Hematopoietic multipotent progenitor cell treated with erythropoietin and hydrocortisone succinate and interleukin-3 and kit ligand, for 6 days (in vitro differentiated cells): ENCODE results near the gene MAMDC4.
"Not testable (repeated sequence)": the region's sequence is repeated elsewhere in the genome, so short reads cannot be mapped to it uniquely, and the experiment has no call there.

Experiments
- DNase-seq: peaks from one replicate; pipeline ENCODE4 v3.0.0-alpha.2; 2015

Gene MAMDC4

DNA sequence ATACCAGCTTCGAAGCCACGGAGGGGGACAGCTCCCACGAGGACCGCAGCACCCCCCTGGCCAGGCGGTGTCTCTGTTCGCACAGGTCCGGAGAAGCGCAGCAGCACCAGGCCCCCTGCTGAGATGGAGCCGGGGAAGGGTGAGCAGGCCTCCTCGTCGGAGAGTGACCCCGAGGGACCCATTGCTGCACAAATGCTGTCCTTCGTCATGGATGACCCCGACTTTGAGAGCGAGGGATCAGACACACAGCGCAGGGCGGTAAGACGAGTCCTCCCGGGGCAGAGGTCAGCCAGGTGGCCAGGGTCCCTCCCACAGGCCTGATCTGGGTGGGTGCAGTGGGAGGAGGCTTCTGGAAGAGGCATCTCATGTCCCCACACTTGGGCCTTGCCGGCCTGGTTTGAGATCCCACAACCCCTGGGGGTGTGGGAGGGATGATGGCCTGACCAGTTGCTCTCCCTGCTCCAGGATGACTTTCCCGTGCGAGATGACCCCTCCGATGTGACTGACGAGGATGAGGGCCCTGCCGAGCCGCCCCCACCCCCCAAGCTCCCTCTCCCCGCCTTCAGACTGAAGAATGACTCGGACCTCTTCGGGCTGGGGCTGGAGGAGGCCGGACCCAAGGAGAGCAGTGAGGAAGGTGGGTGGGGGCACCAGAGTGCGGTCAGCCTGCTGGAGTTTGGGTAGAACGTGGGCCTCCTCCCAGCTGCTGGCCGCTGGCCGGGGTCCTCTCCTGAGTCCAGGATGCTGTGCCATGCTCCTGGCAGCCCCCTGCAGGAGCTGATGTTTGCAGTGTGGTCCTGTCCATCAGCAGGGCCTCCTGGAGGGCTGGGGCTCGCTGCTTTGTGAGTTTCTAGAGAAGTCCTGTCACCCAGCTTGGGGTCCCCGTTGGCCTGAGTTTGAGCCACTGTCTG, 12.7 kb upstream of the MAMDC4 start:
- no peak for DNase-seq

DNA sequence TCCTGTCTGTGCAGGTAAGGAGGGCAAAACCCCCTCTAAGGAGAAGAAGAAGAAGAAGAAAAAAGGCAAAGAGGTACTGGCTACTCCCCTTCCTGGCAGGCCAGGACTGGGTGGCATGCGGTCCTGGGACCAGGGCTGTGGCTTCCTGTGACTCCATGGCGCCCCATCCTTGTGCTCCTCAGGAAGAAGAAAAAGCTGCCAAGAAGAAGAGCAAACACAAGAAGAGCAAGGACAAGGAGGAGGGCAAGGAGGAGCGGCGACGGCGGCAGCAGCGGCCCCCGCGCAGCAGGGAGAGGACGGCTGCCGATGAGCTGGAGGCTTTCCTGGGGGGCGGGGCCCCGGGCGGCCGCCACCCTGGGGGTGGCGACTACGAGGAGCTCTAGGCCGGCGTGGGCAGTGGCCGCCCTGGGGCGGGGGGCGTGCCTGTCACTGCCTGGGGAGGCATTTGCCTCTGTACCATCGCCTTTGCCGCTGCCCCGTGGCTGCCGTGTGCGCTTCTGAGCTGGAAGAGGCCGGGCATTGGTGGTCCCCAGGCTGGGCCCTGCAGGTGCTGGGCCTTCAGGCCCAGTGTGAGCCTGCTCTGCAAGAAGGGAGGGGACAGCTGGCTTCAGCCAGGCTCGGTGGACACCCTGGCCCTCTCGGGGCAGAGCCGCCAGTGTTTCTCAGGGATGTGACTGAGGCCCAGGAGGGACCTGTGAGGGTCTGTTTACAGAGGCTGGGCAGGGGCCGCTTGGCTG, 11.8 kb upstream of the MAMDC4 start:
- DNase-seq, result peak; percentile 26

DNA sequence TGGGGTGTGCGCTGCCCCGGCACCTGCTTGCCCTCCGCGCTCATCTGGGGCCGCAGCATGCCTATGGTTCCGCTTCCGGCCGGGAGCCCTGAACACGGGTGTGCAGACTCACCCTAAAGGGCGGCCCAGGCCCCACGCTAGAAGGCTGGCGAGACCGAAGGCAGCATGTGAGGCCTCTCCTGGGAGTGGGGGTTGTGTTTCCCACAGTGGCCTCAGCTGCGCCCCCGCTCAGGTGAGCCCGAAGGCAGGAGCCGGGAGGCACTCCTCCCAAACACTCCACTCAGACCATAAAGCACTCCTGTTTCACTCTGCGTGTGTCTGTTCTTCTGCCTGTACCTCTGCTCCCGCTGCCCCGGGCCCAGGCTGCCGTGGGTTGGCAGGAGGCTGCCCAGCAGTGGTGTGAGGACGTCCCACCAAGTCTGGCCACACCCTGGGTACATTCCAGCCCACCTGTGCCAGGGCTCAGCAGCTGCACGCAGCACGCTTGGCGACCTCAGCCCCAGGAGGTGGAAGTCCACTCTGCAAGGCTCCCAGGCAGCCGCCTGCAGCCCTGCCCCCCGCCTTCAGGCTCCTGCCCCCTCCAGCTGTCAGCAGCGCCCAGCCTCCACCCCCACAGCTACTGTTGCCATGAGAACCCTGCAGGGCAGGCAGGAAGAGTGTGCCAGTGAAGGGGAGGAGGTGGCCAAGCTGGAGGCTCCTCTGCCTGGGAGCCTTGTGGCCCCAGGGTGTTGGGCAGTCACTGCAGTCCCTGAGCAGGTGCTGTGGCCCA, 11.1 kb upstream of the MAMDC4 start:
- peak; percentile 54 for DNase-seq

DNA sequence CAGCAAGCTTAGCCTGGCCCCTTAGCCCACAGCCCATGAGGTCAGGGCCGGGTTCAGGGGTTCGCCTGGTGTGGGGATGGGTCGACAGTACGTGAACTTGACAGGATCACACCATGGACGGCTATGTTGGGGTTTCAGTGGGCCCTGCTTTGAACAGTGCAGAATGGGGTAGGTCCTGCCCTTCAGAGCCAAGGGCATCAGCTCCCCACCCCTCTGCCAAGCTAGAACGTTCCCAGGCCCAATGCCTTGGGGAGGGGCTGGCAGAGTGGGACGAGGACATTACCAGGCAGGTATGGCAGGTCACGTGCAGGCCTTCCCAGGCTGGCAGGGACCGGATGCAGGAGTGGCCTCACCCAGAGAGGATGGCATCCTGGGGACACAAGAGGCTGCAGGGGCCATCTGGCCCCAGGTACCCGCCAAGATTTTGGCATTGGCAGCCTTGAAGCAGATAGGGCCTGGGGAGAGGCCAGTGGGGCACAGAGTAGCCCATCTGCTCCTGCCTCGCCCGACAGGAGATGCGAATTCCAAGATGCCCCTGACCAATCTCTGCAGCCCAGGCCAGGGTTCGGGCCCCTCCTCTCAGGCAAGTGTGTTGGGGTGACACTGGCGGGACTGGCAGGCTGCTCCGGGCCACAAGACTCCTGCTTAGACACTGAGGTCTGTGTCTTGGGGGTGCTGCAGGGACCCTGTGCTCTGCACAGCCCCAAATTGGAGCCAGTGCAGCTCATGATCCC, 10.3 kb upstream of the MAMDC4 start:
- DNase-seq, result not testable (repeated sequence)

DNA sequence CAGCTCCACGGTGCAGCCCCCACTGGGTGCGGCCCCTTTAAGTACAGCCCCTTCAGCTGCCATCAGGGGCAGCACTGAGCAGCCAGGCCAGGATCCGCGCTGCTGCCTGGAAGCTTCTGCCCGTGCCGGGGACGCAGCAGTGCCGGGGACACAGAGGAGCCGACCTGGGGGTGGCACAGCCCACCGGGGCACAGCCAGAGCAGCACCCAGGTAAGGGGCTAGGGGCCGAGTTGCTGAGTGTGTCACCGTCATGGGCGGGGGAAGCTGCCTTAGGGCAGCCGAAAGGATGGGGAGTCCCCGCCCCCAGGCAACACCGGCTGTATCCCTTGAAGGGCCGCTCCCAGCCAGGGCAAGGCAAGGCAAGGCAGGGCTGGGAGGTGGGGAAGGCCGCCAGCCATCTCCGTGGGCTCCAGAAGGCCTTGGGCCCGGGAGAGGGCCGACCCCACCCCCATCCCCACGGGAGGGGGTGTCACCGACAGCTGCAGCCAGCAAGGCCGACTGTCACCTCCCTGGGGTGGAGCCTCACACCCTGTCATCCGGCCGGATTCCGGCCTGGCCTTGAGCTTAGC, 9.7 kb upstream of the MAMDC4 start, which contains the start of gene AJM1:
TSS of gene AJM1 (plus strand) at position 99 of the 569 bp plus-strand sequence. CDS start 1,937 bp downstream, outside the sequence.
- DNase-seq, result peak; percentile 91

DNA sequence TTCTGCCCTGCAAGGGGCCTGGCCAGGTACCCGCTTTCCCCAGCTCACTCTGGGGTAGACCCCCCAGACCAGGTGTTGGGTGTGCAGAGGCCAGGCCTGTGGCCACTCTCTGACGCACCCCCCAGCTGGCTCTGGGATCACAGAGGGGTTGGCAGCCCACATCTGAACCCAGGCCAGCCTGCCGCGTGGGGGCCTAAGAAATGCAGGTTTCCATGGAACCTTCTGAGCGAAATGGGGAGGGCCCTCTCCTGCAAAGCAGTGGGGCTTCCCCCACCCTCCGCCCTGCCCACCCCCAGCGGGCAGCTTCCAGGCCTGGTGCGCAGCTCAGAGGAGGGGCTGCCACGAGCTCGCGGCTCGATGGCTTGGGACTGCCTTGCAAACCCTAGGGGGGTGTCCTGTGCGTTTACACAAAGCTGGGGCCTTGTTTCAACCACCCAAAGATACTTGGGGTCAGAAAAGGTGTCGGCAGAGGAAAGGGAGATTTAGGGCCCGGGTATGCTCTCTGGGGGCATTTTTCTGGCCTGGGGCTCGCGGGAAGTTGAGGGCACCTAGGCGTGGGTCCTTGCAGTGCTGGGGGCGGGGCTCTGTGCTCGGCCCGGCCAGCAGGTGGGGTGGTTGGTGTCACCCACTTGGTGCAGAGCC, 8.9 kb upstream of the MAMDC4 start:
- DNase-seq, result not testable (repeated sequence)

DNA sequence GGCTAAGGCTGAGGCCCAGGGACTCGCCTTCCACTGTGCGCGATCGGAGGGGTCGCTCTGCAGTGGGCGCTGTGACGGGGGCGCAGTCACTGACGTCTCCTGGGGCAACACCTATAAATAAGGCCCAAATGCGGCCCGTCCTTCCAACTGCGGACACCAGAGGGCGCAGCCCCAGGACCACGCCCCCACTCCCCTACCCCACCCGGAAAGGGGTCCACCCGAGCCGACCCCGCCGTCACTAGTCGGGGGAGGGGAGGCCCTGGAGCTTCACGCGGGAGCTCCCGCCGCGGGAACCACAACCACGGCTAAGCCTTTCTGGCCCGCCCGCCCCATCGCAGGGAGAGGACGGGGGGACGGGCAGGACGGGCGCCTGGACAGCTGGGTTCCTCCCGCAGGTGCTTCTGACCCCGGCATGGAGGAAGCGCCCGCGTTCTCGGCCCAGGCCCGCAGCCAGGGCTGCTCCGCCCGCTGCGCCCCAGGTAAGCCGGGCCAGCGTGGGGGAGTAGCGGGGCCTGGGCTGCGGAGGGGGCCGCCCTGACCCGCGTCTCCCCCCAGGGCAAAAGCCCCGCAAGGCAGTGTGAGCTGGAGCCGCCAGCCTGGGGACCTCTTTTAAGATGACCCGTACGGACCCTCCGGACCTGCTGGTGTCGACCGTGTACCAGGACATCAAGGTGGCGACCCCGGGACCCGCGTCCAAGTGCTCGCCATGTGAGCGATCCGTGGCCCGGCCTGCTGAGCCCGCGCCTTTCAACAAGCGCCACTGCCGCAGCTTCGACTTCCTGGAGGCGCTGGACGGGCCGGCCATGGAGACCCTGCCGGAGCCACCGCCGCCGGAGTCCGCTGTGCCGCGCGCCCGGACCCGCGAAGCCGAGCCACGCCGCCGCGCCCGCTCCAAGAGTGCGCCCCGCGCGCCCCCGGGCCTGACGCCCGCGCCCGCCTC, 8.1 kb upstream of the MAMDC4 start:
- peak; percentile 40 for DNase-seq

DNA sequence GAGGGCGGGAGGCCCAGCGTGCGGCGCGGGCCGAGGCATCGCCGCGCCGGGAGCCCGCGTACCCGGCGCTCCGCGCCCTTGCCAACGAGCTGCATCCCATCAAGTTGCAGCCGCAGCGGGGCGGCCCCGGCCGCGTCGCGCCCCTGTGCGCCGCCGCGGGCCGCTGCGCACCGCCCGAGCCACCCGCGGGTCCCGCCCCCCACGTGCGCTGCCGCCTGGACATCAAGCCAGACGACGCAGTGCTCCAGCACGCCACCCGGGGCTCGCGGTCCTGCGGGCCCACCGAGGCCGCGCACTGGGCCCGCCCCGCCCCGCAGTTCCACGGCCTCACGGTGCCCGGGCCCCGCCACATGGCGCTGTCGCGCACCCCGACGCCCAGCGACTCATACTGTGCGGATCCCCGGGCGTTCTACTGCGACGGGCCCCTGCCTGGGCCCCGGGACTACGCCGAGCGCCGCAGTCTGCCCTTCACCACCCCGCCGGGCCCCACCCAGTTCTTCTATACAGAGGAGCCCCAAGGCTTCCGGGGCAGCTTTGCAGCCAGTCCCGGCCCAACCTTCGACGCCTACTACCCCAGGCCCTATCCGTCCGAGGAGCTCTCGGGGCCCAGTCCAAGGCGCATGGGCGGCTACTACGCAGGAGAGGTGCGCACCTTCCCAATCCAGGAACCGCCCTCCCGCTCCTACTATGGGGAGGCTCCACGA, 7.2 kb upstream of the MAMDC4 start:
- peak; percentile 43 for DNase-seq

DNA sequence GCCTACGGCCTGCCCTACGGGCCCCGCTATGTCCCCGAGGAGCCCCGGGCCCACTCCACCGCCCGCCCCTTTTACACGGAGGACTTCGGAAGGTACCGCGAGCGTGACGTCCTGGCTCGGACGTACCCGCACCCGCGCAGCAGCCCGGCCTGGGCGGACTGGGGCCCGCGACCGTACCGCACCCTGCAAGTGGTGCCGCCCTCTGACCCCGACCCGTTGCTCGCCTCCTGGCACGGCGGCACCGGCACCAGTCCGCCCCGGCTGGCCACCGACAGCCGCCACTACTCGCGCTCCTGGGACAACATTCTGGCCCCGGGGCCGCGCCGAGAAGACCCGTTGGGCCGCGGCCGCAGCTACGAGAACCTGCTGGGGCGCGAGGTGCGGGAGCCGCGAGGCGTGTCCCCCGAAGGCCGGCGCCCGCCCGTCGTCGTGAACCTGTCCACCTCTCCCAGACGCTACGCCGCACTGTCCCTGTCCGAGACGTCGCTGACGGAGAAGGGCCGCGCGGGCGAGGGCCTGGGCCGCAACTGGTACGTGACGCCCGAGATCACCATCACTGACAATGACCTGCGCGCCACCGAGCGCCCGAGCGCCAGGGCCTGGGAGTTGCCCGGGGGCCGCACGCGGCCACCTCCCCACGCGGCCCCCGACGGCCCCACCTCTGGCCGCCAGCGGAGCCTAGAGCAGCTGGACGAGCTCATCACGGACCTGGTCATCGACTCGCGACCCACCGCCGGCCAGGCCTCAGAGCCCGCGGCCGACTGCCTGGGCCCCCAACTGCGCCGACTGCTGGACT, 6.5 kb upstream of the MAMDC4 start:
- no peak for DNase-seq

DNA sequence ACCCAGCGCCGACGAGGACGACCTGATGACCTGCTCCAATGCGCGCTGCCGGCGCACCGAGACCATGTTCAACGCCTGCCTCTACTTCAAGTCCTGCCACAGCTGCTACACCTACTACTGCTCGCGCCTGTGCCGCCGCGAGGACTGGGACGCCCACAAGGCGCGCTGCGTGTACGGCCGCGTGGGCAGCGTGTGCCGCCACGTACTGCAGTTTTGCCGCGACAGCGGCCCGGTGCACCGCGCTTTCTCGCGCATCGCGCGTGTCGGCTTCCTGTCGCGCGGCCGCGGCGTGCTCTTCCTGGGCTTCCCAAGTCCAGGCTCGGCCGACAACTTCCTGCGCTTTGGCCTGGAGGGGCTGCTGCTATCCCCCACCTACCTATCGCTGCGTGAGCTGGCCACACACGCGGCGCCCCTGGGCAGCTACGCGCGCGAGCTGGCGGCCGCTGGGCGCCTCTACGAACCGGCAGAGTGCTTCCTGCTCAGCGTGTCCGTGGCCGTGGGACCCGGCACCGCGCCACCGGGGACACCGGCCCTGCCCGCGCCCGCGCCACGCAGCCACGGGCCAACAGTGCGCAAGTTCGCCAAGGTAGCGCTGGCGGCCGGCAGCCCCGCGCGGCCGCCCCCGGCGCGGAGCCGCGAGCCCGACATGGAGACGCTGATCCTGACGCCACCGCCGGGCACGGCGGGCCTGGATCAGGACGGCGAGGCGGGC, 5.6 kb upstream of the MAMDC4 start:
- peak; percentile 34 for DNase-seq

DNA sequence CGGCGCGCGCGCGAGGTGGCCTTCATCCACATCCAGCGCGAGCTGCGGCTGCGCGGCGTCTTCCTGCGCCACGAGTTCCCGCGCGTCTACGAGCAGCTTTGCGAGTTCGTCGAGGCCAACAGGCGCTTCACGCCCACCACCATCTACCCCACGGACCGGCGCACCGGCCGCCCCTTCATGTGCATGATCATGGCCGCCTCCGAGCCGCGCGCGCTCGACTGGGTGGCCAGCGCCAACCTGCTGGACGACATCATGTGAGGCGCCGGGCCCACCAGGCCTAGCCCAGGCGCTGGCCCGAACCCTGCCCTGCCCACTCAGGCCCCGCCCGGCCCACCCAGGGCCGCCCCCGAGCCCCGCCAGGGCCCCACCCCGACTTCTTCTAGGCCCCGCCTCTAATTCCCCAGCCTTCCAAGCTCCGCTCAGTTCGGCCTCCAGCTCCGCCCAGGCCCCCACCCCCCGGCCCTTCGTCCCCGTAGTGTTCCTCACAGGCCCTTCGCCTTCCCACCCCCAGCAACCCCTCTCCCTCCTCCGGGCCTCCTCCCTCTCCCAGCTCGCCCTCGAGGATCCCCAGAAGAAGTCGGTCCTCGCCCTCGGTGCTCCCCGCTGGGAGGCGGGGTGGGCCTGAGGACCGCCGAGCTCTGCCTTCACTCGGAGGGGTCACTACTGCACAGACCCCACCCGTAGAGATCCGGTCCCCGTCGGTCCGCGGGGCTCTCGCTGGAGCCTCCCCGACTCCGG, 4.9 kb upstream of the MAMDC4 start:
- peak; percentile 81 for DNase-seq

DNA sequence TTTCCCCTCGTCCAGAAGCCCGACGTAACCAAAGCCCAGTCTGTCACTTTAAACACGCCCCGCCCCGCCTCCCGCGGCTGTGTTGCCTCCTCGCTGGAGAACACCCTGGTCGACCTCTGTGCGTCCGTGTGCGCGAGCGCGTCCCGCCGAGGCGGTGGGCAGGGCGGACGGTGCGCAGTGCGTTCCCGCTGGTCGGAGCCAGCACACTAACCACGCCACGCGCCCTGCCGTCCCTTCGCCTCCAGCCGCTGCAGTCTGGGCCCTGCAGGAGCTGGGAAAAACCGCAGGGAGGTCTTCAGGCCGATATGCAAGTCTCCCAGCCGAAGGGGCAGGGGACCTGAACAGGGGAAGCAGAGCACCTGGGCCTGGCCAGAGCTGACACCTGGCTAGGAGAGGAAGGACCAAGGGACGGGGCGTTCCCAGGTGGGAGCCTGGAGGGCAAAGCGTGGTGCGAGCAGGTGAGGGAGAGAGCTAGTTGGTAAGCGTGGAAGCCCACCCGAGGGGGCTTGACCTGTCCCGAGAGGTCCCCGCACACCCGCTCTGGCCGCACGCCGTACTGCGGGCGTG, 4.2 kb upstream of the MAMDC4 start:
- DNase-seq, result peak; percentile 92

DNA sequence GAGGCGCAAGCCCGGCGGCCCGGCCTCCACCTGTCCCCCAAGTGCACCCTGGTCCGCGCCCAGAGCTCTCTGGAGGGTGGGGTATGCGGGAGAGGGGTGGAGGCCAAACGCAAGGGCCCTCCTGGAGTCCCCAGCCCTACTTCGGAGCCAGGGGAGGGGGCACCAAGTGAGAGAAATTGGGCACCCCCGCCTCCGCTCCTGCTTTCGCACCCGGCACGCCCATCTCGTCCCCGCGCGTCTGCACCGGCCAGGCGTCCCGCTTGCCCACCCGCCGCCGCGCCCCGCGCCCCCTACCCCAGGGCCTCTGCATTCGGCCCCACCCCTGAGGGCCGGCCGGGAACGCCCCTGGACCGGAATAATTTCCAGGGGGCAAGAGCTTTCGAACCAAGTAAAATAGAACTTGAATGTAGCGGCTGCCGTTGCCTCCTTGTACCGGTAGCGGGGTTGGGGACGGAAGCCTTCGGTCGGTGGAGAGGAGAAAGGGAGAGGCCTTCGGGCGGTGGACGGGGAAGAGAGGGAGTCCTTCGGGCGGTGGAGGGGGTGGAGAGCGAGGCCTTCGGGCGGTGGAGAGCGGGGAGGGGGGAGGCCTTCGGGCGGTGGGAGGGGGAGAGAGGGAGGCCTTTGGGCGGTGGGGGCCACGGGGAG, 3.6 kb upstream of the MAMDC4 start:
- peak; percentile 72 for DNase-seq

DNA sequence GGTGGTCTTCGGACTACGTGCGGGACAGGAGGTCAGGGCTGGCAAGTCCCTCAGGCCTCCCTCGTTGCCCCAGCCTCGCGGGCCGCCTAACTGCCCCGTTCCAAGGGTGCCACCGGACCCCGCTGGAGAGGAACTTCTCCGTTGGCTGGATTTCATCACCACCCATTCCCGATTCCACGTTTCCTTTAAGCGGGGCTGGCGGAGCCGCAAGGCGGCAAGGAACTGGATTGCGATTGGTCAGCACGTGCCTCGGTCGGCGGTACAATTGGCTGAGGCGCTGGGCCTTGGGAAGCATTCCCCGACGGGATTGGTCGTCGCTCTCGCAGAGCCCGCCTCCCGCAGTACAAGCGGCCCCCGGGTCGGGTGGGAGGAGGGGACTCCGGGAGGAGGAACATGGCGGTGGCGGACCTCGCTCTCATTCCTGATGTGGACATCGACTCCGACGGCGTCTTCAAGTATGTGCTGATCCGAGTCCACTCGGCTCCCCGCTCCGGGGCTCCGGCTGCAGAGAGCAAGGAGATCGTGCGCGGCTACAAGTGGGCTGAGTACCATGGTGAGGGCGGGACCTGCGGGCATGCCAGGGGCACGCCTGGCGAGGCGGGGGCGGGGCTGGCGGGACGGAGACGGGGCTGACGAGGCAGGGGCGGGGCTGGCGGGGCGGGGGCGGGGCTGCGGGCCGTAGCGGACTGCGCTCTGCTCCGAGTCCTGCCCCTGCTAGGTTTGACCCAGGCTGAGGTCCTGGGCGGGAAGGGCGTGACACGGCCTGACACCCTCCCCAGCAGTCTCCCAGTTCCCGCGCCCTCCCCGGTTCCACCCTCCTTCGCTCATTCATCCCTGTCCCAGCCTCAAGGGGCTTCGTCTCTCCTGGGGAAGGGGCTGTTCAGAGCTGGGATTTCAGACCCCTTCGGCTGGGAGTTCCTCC, 2.8 kb upstream of the MAMDC4 start, which contains the start of gene PHPT1:
TSS of gene PHPT1 (plus strand) at position 372 of the 922 bp plus-strand sequence. CDS start at position 394, 22 bp downstream.
- DNase-seq, result peak; percentile 99
